ENCODE measurements around the gene UNG. TPM values are rescaled to one million over a fixed set of nuclear protein-coding genes. Genes with fewer than 3 reads are reported as not detected.
"Not testable (repeated sequence)": the region's sequence is repeated elsewhere in the genome, so short reads cannot be mapped to it uniquely, and the experiment has no call there.

Gene UNG
- total RNA-seq, 2 experiments from 2014 or later, result 35.3 to 38.4 TPM

- ChIA-PET CTCF (no interaction called here), POLR2A (no interaction called here)
- Mint-ChIP-seq H3K4me3 (no peak overlapping the region), H3K27ac (no peak overlapping the region), H3K9me3 (no peaks in the 10 kb centered on the region), H3K27me3 (peaks cover 9% of the 10 kb centered on the region), H3K4me1 (no peaks in the 10 kb centered on the region), H3K36me3 (ENCODE audit: low read depth) (no peaks in the 10 kb centered on the region)
- DNase-seq, result no peak
These were observed 34.0 kb downstream of the UNG start for GRCh38 chr12:109131154-109132050.

DNA sequence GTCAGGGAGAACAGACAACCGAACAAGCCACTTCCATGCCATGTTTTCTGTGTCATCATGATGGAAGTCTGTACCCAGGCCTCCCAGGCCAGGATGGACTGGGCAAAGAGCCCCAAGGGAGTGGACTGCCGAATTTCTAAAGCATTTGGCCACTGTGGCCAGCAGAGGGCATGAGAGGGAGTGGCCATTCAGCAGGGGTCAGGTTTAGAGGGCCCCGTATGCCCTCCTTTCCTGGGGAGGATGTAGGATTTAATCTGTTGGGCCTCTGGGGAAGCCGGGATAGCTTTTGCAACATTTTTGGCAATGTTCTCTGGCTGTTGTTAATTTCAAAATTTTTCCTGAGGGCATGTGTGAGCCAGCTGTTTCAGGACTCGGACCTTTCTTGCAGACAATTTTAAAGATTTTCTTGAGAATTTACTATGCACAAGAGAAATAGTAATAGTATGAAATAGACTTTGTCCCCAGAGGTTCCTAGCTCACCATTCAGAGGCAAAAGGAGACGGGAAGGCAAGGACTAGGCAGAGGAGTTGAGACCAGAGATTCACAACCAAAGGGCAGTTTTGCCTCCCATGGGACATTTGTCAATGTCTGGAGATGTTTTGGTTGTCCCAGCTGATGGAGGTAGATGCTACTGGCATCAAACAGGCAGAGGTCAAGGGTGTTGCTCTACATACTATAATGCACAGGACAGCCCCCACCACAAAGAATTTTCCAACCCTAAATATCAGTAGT, 37.0 kb downstream of the UNG start:
- Mint-ChIP-seq H3K36me3 (ENCODE audit: low read depth) (no peaks in the 10 kb centered on the region), H3K4me1 (no peaks in the 10 kb centered on the region), H3K9me3 (no peaks in the 10 kb centered on the region), H3K4me3 (no peak overlapping the region), H3K27ac (no peak overlapping the region), H3K27me3 (peaks cover 13% of the 10 kb centered on the region)
- ChIA-PET CTCF (no interaction called here), POLR2A (no interaction called here)
- no peak for DNase-seq

DNA sequence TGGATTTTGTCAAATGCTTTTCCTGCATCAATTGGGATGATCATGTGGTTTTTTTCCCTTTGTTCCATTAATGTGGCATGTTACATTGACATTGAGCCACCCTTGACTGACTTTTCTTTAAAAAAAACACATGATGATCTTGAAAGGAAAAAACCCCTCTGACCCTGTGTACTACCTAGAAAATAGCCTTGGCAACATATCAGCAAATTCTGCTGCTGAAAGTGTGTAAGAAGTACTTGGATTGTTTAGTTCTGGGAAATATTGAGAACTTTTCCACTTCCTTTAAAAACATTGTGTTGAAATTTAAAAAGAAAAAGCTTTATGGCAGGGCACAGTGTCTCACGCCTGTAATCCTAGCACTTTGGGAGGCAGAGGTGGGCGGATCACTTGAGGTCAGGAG, 39.7 kb downstream of the UNG start:
- H3K27ac Mint-ChIP-seq, result no peak overlapping the region
- no peaks in the 10 kb centered on the region for H3K9me3 Mint-ChIP-seq
- ChIA-PET CTCF (no interaction called here), POLR2A (no interaction called here)
- H3K36me3 Mint-ChIP-seq (ENCODE audit: low read depth), result no peaks in the 10 kb centered on the region
- no peak for DNase-seq
- H3K4me3 Mint-ChIP-seq, result no peak overlapping the region
- peaks cover 3% of the 10 kb centered on the region for H3K4me1 Mint-ChIP-seq
- H3K27me3 Mint-ChIP-seq, result peaks cover 10% of the 10 kb centered on the region

DNA sequence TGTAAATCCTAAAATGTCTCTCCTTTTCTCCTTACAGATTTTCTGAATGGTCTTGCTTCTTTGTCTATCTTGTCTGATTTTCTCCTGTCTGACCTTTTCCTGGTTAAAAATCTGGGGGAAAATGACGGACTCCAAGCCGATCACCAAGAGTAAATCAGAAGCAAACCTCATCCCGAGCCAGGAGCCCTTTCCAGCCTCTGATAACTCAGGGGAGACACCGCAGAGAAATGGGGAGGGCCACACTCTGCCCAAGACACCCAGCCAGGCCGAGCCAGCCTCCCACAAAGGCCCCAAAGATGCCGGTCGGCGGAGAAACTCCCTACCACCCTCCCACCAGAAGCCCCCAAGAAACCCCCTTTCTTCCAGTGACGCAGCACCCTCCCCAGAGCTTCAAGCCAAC, 42.0 kb downstream of the UNG start:
- CTCF ChIA-PET, result no interaction called here
- POLR2A ChIA-PET, result no interaction called here

DNA sequence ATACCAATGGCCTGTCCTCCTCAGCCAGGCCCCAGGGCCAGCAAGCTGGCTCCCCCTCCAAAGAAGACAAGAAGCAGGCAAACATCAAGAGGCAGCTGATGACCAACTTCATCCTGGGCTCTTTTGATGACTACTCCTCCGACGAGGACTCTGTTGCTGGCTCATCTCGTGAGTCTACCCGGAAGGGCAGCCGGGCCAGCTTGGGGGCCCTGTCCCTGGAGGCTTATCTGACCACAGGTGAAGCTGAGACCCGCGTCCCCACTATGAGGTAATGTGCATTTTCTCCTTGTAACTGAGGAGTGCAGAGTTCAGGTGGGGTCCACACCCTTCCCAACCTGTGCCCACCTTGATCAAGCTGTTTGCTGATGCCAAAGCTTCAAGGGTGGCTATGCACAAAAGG, 42.4 kb downstream of the UNG start:
- H3K27ac Mint-ChIP-seq, result no peak overlapping the region
- H3K4me3 Mint-ChIP-seq, result no peak overlapping the region
- peaks cover 8% of the 10 kb centered on the region for H3K27me3 Mint-ChIP-seq
- peaks cover 11% of the 10 kb centered on the region for H3K4me1 Mint-ChIP-seq
- no peaks in the 10 kb centered on the region for H3K36me3 Mint-ChIP-seq (ENCODE audit: low read depth)
- POLR2A ChIA-PET, result no interaction called here
- no peak for DNase-seq
- H3K9me3 Mint-ChIP-seq, result no peaks in the 10 kb centered on the region
- CTCF ChIA-PET, result no interaction called here

More for the DNA sequence above, 42.0 kb downstream of the UNG start:
- no peak for DNase-seq
- Mint-ChIP-seq H3K27me3 (peaks cover 8% of the 10 kb centered on the region), H3K9me3 (no peaks in the 10 kb centered on the region), H3K27ac (no peak overlapping the region), H3K4me1 (peaks cover 11% of the 10 kb centered on the region), H3K36me3 (ENCODE audit: low read depth) (no peaks in the 10 kb centered on the region), H3K4me3 (no peak overlapping the region)

DNA sequence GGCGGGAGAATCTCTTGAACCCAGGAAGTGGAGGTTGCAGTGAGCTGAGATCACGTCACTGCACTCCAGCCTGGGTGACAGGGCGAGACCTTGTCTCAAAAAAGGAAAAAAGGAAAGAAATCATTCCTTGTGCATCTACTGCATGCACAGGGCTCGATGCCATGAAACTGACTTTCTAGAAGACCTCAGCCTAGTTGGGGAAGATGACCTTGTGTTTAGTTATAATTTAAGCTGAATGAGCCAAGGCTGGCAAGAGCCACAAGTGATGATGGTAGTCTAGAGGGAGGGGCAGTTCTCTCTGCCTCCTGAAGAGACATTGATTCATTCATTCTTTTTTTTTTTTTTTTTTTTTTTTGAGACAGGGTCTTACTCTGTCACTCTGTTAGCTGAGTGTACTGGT, 43.2 kb downstream of the UNG start:
- Mint-ChIP-seq H3K36me3 (ENCODE audit: low read depth) (no peaks in the 10 kb centered on the region), H3K9me3 (no peaks in the 10 kb centered on the region), H3K27ac (no peak overlapping the region), H3K4me3 (no peak overlapping the region), H3K4me1 (peaks cover 11% of the 10 kb centered on the region), H3K27me3 (peaks cover 4% of the 10 kb centered on the region)
- POLR2A ChIA-PET, result no interaction called here
- no peak for DNase-seq
- CTCF ChIA-PET, result interaction anchor here (0.7 kb wide), 1 partner anchor 11 kb away, joined by 3 read pairs; no protein-coding TSS in a partner anchor

GRCh38 chr12:109144224-109144623, 46.8 kb downstream of the UNG start:
- ChIA-PET CTCF (interaction anchor here (0.7 kb wide), 1 partner anchor 17 kb away, joined by 4 read pairs; no protein-coding TSS in a partner anchor), POLR2A (no interaction called here)
- Mint-ChIP-seq H3K27me3 (peaks cover 1% of the 10 kb centered on the region), H3K36me3 (ENCODE audit: low read depth) (no peaks in the 10 kb centered on the region), H3K4me1 (peaks cover 11% of the 10 kb centered on the region), H3K27ac (no peak overlapping the region), H3K9me3 (no peaks in the 10 kb centered on the region), H3K4me3 (no peak overlapping the region)
- no peak for DNase-seq

GRCh38 chr12:109147126-109147525, 49.7 kb downstream of the UNG start:
- H3K27ac Mint-ChIP-seq; H3K36me3 Mint-ChIP-seq (ENCODE audit: low read depth); H3K9me3 Mint-ChIP-seq; H3K4me3 Mint-ChIP-seq; H3K4me1 Mint-ChIP-seq; DNase-seq; POLR2A ChIA-PET; H3K27me3 Mint-ChIP-seq: not testable (repeated sequence)
- CTCF ChIA-PET, result interaction anchor here (0.7 to 1.0 kb wide), 2 partner anchors 9 to 454 kb away, joined by 3 read pairs; no protein-coding TSS in a partner anchor

DNA sequence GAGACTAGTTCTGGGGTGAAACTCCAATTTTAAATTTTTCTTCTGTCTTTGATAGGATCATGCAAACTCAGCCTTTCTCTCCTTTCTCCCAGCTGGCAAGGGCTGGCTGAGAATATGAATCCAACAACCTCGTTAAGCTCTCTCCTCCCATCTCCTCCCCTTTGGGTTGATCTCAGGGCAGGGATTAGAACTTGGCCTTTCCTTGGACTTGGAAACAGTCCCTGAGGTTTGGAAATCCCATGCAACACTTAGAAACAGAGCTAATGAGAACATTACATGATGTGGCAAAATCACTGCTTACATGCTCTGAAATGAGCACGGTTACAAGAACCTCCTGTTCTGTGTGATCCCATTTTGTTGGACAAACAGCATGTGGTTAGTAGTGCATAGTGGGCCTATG, 50.6 kb downstream of the UNG start:
- Mint-ChIP-seq H3K4me1 (peaks cover 2% of the 10 kb centered on the region), H3K27ac (no peak overlapping the region), H3K27me3 (peaks cover 5% of the 10 kb centered on the region), H3K9me3 (no peaks in the 10 kb centered on the region), H3K36me3 (ENCODE audit: low read depth) (no peaks in the 10 kb centered on the region), H3K4me3 (no peak overlapping the region)
- ChIA-PET CTCF (interaction anchor here (0.7 kb wide), 1 partner anchor 453 kb away, joined by 3 read pairs; no protein-coding TSS in a partner anchor), POLR2A (no interaction called here)
- DNase-seq, result no peak

- DNase-seq, result no peak
- H3K4me1 Mint-ChIP-seq, result peaks cover 10% of the 10 kb centered on the region
- no peaks in the 10 kb centered on the region for H3K36me3 Mint-ChIP-seq (ENCODE audit: low read depth)
- no peak overlapping the region for H3K27ac Mint-ChIP-seq
- peaks cover 5% of the 10 kb centered on the region for H3K27me3 Mint-ChIP-seq
- H3K4me3 Mint-ChIP-seq, result no peak overlapping the region
- POLR2A ChIA-PET, result interaction anchor here (1.0 kb wide), 1 partner anchor 266 kb away, joined by 3 read pairs; no protein-coding TSS in a partner anchor
- no peaks in the 10 kb centered on the region for H3K9me3 Mint-ChIP-seq
- CTCF ChIA-PET, result interaction anchor here (0.6 kb wide), 1 partner anchor 27 kb away, joined by 4 read pairs; no protein-coding TSS in a partner anchor
These were observed 52.8 kb downstream of the UNG start for GRCh38 chr12:109150124-109150640.

DNA sequence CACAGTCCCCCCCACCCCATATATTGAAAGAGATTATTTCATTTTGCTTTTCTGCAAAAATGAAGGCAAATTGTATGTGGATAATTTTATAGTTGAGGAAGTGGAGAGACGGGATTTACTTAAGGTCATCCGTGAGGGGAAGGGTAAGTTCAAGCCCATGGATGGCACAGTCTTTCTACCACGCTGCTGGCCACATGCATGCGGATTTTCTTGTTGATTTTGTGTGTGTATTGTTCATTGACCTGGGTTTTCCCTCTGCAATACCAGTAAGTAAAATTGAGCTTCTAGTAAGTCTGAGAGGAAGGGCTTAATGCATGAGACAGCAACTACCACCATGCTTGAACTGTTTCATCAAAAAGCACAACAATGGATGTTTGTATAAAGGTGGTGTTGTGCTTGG, 54.1 kb downstream of the UNG start:
- CTCF ChIA-PET, result no interaction called here
- H3K4me1 Mint-ChIP-seq, result peaks cover 18% of the 10 kb centered on the region
- POLR2A ChIA-PET, result interaction anchor here (1.0 kb wide), 1 partner anchor 267 kb away, joined by 3 read pairs; no protein-coding TSS in a partner anchor

DNA sequence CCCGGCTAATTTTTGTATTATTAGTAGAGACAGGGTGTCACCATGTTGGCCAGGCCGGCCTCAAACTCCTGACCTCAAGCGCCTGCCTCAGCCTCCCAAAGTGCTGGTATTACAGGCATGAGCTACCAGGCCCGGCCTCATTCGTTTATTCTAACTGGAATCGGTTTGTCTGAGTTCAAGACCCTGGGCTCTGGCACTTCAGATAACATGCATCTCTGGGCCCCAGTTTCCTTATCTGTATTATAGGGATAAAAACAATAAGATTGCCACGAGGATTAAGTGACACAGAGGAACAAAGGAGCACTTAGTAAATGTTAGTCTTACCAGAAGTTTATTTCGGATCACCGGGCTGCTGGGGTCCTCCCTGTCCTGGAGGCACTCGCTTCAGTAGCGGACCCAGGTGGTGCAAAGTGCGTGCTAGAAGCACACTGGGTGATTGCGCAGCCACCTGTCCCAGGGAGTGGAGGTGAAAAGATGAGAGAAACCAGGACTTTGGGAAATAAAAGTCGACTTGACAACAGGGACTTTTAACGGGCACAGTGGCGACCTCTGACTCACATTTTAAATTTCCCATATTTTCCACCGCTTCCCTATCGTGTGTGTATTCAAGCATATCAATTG, 56.5 kb downstream of the UNG start:
- H3K27ac Mint-ChIP-seq, result no peak overlapping the region
- H3K27me3 Mint-ChIP-seq, result peaks cover 5% of the 10 kb centered on the region
- CTCF ChIA-PET, result interaction anchor here (0.6 to 1.7 kb wide), 3 partner anchors 42 to 350 kb away, joined by 4 to 5 read pairs (median 4); partner anchors contain the start of gene ALKBH2
- H3K4me3 Mint-ChIP-seq, result peak overlapping the region; percentile 87
- no peaks in the 10 kb centered on the region for H3K36me3 Mint-ChIP-seq (ENCODE audit: low read depth)
- H3K9me3 Mint-ChIP-seq, result no peaks in the 10 kb centered on the region
- DNase-seq, result no peak
- H3K4me1 Mint-ChIP-seq, result peaks cover 18% of the 10 kb centered on the region
- POLR2A ChIA-PET, result interaction anchor here (1.0 to 1.8 kb wide), 2 partner anchors 11 to 42 kb away, joined by 3 to 7 read pairs; no protein-coding TSS in a partner anchor

More for the DNA sequence above, 54.1 kb downstream of the UNG start:
- Mint-ChIP-seq H3K9me3 (no peaks in the 10 kb centered on the region), H3K36me3 (ENCODE audit: low read depth) (no peaks in the 10 kb centered on the region), H3K4me3 (no peak overlapping the region), H3K27ac (no peak overlapping the region), H3K27me3 (peaks cover 5% of the 10 kb centered on the region)
- no peak for DNase-seq

Measured in activated CD4-positive, alpha-beta memory T cell treated with anti-CD3 and anti-CD28 coated beads, Interleukin-2, amount 10 ng/mL, durations not matched to agents 7 days and 5 days (primary cell).